SK-N-SH (cell line): ENCODE data around the gene GJA8. TPM values are rescaled to one million over a fixed set of nuclear protein-coding genes. Genes with fewer than 3 reads are reported as not detected.

ENCODE experiments used
- CTCF ChIA-PET: fragments of 300-600, 350-600 bp; formaldehyde crosslinking; extraction: SDS; loops from one replicate; lab custom pipeline; 2021; lab: Yijun Ruan, JAX
- POLR2A ChIA-PET: fragments of 350-600 bp; sonication (Branson Sonifier 250); formaldehyde crosslinking; extraction: SDS; loops from one replicate; lab custom pipeline; 2020; ENCODE audit warnings: antibody characterized with exemption, inconsistent platforms; lab: Yijun Ruan, JAX
- DNase-seq: peaks from one replicate; pipeline ENCODE4 v3.0.0; 2012
- H2AFZ ChIP-seq: fragments of 200-600 bp; sonication (generic); 2 replicates; pipeline ENCODE4 v1.8.1; 2016; ENCODE audit warnings: antibody characterized with exemption, mild to moderate bottlenecking, low read depth
- H3F3A ChIP-seq: fragments of 200-600 bp; sonication (generic); replicated peaks from 2 replicates; pipeline ENCODE3; 2016; ENCODE audit warnings: antibody characterized with exemption, mild to moderate bottlenecking; ENCODE audit not compliant: insufficient read depth
- H3K27ac ChIP-seq, 2 experiments: fragments of 200-500 bp in 1 of 2; fragments of 200-600 bp in 1 of 2; sonication (Bioruptor generic) in 1 of 2; sonication (generic), shearing (Covaris generic) in 1 of 2; 2 replicates each; pipeline versions ENCODE4 v1.5.1 to v1.6.1; 2014 to 2016; ENCODE audit warnings: low read depth in 2 of 2, inconsistent platforms in 1 of 2, low read length in 1 of 2, mild to moderate bottlenecking in 1 of 2, mixed read lengths in 1 of 2
- H3K27me3 ChIP-seq: fragments of 200-600 bp; sonication (generic), shearing (Covaris generic); 2 replicates; pipeline ENCODE4 v1.6.1; 2016; ENCODE audit warnings: mixed run types; ENCODE audit not compliant: insufficient read depth
- H3K36me3 ChIP-seq, 2 experiments: fragments of 200-500 bp in 1 of 2; fragments of 200-600 bp in 1 of 2; sonication (Bioruptor generic) in 1 of 2; sonication (generic) in 1 of 2; replicated peaks in 1 of 2; 2 replicates each; pipeline versions ENCODE3 to v1.5.1; 2014 to 2016; ENCODE audit warnings: low read length in 1 of 2, mild to moderate bottlenecking in 1 of 2; ENCODE audit not compliant: insufficient read depth in 2 of 2, control insufficient read depth in 1 of 2
- H3K4me1 ChIP-seq, 2 experiments: fragments of 200-500 bp in 1 of 2; fragments of 200-600 bp in 1 of 2; sonication (Bioruptor generic) in 1 of 2; sonication (generic), shearing (Covaris generic) in 1 of 2; 2 replicates each; pipeline versions ENCODE4 v1.5.1 to v1.6.1; 2014 to 2016; ENCODE audit warnings: low read depth in 1 of 2, low read length in 1 of 2, mixed run types in 1 of 2; ENCODE audit not compliant: insufficient read depth in 2 of 2, control insufficient read depth in 1 of 2
- H3K4me2 ChIP-seq: fragments of 200-600 bp; sonication (generic), shearing (Covaris generic); 2 replicates; pipeline ENCODE4 v1.6.1; 2017; ENCODE audit warnings: mixed run types
- H3K4me3 ChIP-seq, 2 experiments: fragments of 200-500 bp in 1 of 2; fragments of 200-600 bp in 1 of 2; sonication (Bioruptor generic) in 1 of 2; sonication (generic), shearing (Covaris generic) in 1 of 2; 2 replicates each; pipeline versions ENCODE4 v1.5.1 to v1.8.1; 2014 to 2016; ENCODE audit warnings: low read depth in 2 of 2, inconsistent platforms in 1 of 2, low read length in 1 of 2, mild to moderate bottlenecking in 1 of 2, mixed read lengths in 1 of 2, moderate library complexity in 1 of 2
- H3K79me2 ChIP-seq: fragments of 200-600 bp; sonication (generic); 2 replicates; pipeline ENCODE4 v1.8.1; 2017; ENCODE audit warnings: mild to moderate bottlenecking; ENCODE audit not compliant: insufficient read depth
- H3K9ac ChIP-seq: fragments of 200-600 bp; sonication (generic); 2 replicates; pipeline ENCODE4 v1.6.1; 2017; ENCODE audit warnings: mixed run types
- H3K9me2 ChIP-seq: fragments of 200-600 bp; sonication (generic); 2 replicates; pipeline ENCODE4 v1.6.1; 2017; ENCODE audit warnings: mixed run types
- H3K9me3 ChIP-seq: fragments of 200-600 bp; sonication (generic); 2 replicates; pipeline ENCODE4 v1.6.1; 2017; ENCODE audit warnings: mixed run types, mild to moderate bottlenecking, moderate library complexity
- H4K20me1 ChIP-seq: fragments of 200-600 bp; sonication (generic); 2 replicates; pipeline ENCODE4 v1.6.1; 2017; ENCODE audit warnings: mild to moderate bottlenecking, mixed run types; ENCODE audit not compliant: insufficient read depth
- CHD2 ChIP-seq: fragments of 150-350 bp; IDR thresholded peaks from 2 replicates; pipeline ENCODE4 v1.6.1; 2018; ENCODE audit warnings: low read length; ENCODE audit not compliant: partially characterized antibody
- FOXJ3 ChIP-seq: sonication (generic); formaldehyde crosslinking; IDR thresholded peaks from 2 replicates; pipeline ENCODE4 v1.5.1; 2020; ENCODE audit warnings: mild to moderate bottlenecking, missing genetic modification reagents
- FOXM1 ChIP-seq: IDR thresholded peaks from 2 replicates; pipeline ENCODE4 v1.4.0; 2012; ENCODE audit warnings: low read depth, mild to moderate bottlenecking
- GATA2 ChIP-seq: sonication (generic); formaldehyde crosslinking; IDR thresholded peaks from 2 replicates; pipeline ENCODE4 v1.5.0; 2020; ENCODE audit warnings: mild to moderate bottlenecking, missing genetic modification reagents
- JUND ChIP-seq: IDR thresholded peaks from 2 replicates; pipeline ENCODE4 v1.4.0; 2012
- POLR2AphosphoS5 ChIP-seq: IDR thresholded peaks from 2 replicates; pipeline ENCODE4 v1.6.1; 2012; ENCODE audit warnings: low read depth, low read length
- SIN3A ChIP-seq: IDR thresholded peaks from 2 replicates; pipeline ENCODE4 v1.6.1; 2012; ENCODE audit warnings: low read depth, mild to moderate bottlenecking, low read length, moderate library complexity, borderline replicate concordance
- SMC3 ChIP-seq: IDR thresholded peaks from 2 replicates; pipeline ENCODE4 v1.6.1; 2012; ENCODE audit warnings: low read depth, low read length, improper control_type of control experiment
- TCF12 ChIP-seq: IDR thresholded peaks from 2 replicates; pipeline ENCODE4 v1.4.0; 2012
- WGBS: methylation state at CpG from one replicate; pipeline ENCODE4 v1.1.6; 2017; ENCODE audit warnings: low lambda C conversion rate; 5-methylcytosine and 5-hydroxymethylcytosine counted together
- polyA plus RNA-seq, 3 experiments: library from polyadenylated mRNA; depleted of rRNA; stranded (reverse); fragments of >200 nt; gene quantifications; 2 replicates each; pipeline ENCODE4 v1.2.3, GENCODE V29; 2012
- TF ChIP-seq, protein P1 (sequence below): fragments of 150-350 bp; IDR thresholded peaks from 2 replicates; pipeline ENCODE4 v1.6.1; 2016; ENCODE audit warnings: mild to moderate bottlenecking, low read depth, low read length
- TF ChIP-seq, protein P2 (sequence below): fragments of 200-600 bp; sonication (generic); IDR thresholded peaks from 2 replicates; pipeline ENCODE4 v1.6.1; 2017; ENCODE audit warnings: antibody characterized with exemption, mild to moderate bottlenecking, moderate library complexity
- TF ChIP-seq, protein P3 (sequence below): IDR thresholded peaks from 2 replicates; pipeline ENCODE4; 2012

Gene GJA8
- polyA plus RNA-seq, 1 of the 3 experiments (the other 2 are of a cell fraction) = not detected

DNA sequence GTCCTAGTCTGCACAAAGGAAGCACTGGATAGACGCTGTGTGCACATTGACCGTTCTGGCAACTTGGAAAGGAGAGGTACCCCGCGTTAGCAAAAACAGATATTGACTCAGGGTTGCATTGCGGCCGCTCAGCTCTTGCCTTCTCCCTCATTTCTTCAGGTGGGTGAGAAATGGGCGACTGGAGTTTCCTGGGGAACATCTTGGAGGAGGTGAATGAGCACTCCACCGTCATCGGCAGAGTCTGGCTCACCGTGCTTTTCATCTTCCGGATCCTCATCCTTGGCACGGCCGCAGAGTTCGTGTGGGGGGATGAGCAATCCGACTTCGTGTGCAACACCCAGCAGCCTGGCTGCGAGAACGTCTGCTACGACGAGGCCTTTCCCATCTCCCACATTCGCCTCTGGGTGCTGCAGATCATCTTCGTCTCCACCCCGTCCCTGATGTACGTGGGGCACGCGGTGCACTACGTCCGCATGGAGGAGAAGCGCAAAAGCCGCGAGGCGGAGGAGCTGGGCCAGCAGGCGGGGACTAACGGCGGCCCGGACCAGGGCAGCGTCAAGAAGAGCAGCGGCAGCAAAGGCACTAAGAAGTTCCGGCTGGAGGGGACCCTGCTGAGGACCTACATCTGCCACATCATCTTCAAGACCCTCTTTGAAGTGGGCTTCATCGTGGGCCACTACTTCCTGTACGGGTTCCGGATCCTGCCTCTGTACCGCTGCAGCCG lies 5.4 kb downstream of the GJA8 start:
- Histone ChIP-seq H3K4me1 (no peaks in the 10 kb centered on the region), H2AFZ (no peak overlapping the region), H3K4me3 (no peak overlapping the region), H3K4me2 (no peak overlapping the region), H3K27me3 (peaks cover 8% of the 10 kb centered on the region; the same call in 1 of the 2 replicates), H4K20me1 (no peaks in the 10 kb centered on the region), H3K9me3 (no peaks in the 10 kb centered on the region), H3K79me2 (no peaks in the 10 kb centered on the region), H3F3A (no peaks in the 10 kb centered on the region), H3K27ac (no peak overlapping the region), H3K36me3 (no peaks in the 10 kb centered on the region), H3K9ac (no peak overlapping the region), H3K9me2 (no peaks in the 10 kb centered on the region)
- POLR2A ChIA-PET = no interaction called here
- CTCF ChIA-PET = interaction anchor here (3.1 kb wide), 1 partner anchor 15 kb away, joined by 9 read pairs; no protein-coding TSS in a partner anchor
- no peak for DNase-seq
- WGBS = 70% methylated on average over 44 of the region's 44 CpGs
- no peak for TF ChIP-seq CHD2
- TF ChIP-seq, protein P1, sequence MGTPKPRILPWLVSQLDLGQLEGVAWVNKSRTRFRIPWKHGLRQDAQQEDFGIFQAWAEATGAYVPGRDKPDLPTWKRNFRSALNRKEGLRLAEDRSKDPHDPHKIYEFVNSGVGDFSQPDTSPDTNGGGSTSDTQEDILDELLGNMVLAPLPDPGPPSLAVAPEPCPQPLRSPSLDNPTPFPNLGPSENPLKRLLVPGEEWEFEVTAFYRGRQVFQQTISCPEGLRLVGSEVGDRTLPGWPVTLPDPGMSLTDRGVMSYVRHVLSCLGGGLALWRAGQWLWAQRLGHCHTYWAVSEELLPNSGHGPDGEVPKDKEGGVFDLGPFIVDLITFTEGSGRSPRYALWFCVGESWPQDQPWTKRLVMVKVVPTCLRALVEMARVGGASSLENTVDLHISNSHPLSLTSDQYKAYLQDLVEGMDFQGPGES = no peak
- no peak for TF ChIP-seq FOXM1
- TF ChIP-seq TCF12 = no peak

DNA sequence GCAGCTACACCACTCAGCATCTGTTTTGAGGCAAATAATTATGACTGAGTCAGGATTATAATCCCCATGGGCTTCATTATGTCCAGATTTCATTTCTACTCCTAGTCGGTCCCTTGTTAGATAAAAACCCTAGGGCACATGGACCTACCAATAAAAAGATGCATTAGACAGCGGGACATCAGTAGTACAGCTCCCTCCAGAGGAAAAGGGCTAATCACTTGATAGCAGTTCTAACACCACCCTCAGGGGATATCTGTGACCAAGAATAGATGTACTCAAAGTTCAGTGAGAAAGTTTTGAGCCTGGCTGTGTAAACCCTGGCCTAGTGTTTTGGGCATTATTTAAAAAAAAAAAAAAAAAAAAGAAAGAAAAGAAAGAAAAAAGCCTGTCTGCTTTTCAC lies 10.0 kb downstream of the GJA8 start:
- ChIA-PET POLR2A (no interaction called here), CTCF (interaction anchor here (1.2 to 3.9 kb wide), 2 partner anchors 20 to 213 kb away, joined by 3 to 19 read pairs; no protein-coding TSS in a partner anchor)
- H3K9me2 ChIP-seq = no peaks in the 10 kb centered on the region
- no peak overlapping the region for H3K4me2 ChIP-seq
- H3K36me3 ChIP-seq = no peaks in the 10 kb centered on the region
- H3K27ac ChIP-seq = no peak overlapping the region
- H3K4me1 ChIP-seq = no peaks in the 10 kb centered on the region
- no peaks in the 10 kb centered on the region for H3K79me2 ChIP-seq
- H2AFZ ChIP-seq = no peak overlapping the region
- H3K4me3 ChIP-seq = no peak overlapping the region
- peaks cover 8% of the 10 kb centered on the region; the same call in 1 of the 2 replicates for H3K27me3 ChIP-seq
- H4K20me1 ChIP-seq = no peaks in the 10 kb centered on the region
- TF ChIP-seq GATA2 (CRISPR knock-in tag) (no peak), SIN3A (no peak)
- TF ChIP-seq, all 33 proteins: peak for 0
- DNase-seq = no peak
- no peak overlapping the region for H3K9ac ChIP-seq
- H3K9me3 ChIP-seq = no peaks in the 10 kb centered on the region
- WGBS = 15% methylated on average over 2 of the region's 2 CpGs
- H3F3A ChIP-seq = no peaks in the 10 kb centered on the region

DNA sequence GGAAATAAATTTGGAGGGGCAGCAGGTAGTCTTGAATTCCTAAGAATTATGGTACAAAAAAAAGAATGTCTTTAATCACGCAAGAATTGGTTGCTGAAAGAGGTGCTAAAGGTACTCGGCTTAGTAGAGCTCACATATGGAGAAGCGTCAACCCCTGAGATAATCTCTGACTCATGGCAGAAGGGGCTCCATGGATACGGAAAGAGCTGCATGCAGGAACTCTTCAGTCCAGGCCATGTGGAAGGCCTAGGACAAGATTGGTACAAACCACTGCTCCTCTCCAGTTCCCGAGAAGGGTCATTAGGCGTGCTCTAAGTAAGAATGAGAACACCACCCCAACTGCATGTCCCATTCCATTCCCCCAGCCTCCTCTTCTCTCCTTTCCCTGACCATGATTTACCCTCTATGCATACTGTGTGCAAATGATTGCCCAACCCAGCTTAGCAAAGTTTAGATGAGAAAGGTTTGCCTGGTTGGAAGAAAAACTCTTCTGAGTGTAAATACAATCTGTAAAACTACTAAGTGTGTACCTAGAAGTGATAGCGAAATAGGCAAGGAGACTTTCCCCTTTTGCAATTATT lies 10.9 kb downstream of the GJA8 start:
- 35% methylated on average over 7 of the region's 7 CpGs for WGBS
- CTCF ChIA-PET = interaction anchor here (1.2 to 3.9 kb wide), 2 partner anchors 21 to 214 kb away, joined by 3 to 19 read pairs; no protein-coding TSS in a partner anchor
- POLR2A ChIA-PET = no interaction called here
- H3K27ac ChIP-seq = no peak overlapping the region
- no peak for DNase-seq
- no peak overlapping the region for H3K4me2 ChIP-seq
- H3K9ac ChIP-seq = no peak overlapping the region
- no peaks in the 10 kb centered on the region for H3K4me1 ChIP-seq
- H3K79me2 ChIP-seq = no peaks in the 10 kb centered on the region
- no peaks in the 10 kb centered on the region for H3K36me3 ChIP-seq
- no peaks in the 10 kb centered on the region for H3K9me2 ChIP-seq
- H3K9me3 ChIP-seq = no peaks in the 10 kb centered on the region
- H3K27me3 ChIP-seq = peaks cover 8% of the 10 kb centered on the region; the same call in 1 of the 2 replicates
- H3K4me3 ChIP-seq = no peak overlapping the region
- H4K20me1 ChIP-seq = no peaks in the 10 kb centered on the region
- H3F3A ChIP-seq = no peaks in the 10 kb centered on the region
- H2AFZ ChIP-seq = no peak overlapping the region
- TF ChIP-seq SMC3 = no peak
- TF ChIP-seq FOXJ3 (CRISPR knock-in tag) = no peak
- TF ChIP-seq, protein P2, sequence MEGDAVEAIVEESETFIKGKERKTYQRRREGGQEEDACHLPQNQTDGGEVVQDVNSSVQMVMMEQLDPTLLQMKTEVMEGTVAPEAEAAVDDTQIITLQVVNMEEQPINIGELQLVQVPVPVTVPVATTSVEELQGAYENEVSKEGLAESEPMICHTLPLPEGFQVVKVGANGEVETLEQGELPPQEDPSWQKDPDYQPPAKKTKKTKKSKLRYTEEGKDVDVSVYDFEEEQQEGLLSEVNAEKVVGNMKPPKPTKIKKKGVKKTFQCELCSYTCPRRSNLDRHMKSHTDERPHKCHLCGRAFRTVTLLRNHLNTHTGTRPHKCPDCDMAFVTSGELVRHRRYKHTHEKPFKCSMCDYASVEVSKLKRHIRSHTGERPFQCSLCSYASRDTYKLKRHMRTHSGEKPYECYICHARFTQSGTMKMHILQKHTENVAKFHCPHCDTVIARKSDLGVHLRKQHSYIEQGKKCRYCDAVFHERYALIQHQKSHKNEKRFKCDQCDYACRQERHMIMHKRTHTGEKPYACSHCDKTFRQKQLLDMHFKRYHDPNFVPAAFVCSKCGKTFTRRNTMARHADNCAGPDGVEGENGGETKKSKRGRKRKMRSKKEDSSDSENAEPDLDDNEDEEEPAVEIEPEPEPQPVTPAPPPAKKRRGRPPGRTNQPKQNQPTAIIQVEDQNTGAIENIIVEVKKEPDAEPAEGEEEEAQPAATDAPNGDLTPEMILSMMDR = no peak
- TF ChIP-seq JUND = no peak
- TF ChIP-seq, protein P3, sequence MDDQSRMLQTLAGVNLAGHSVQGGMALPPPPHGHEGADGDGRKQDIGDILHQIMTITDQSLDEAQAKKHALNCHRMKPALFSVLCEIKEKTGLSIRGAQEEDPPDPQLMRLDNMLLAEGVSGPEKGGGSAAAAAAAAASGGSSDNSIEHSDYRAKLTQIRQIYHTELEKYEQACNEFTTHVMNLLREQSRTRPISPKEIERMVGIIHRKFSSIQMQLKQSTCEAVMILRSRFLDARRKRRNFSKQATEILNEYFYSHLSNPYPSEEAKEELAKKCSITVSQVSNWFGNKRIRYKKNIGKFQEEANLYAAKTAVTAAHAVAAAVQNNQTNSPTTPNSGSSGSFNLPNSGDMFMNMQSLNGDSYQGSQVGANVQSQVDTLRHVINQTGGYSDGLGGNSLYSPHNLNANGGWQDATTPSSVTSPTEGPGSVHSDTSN = no peak
- no peak for TF ChIP-seq POLR2AphosphoS5
